GM23338 (cell line): ENCODE measurements around the gene ATP6V0E2. TPM values are rescaled to one million over a fixed set of nuclear protein-coding genes. Genes with fewer than 3 reads are reported as not detected.

Experiments
- ATAC-seq: fragments of 200-7000 bp; cut with Tn5 transposase; 3 replicates; pipeline ENCODE4 v1.9.1; 2020
- DNase-seq: peaks from one replicate; pipeline ENCODE4 v3.0.0-alpha.2; 2015; ENCODE audit warnings: low spot score
- H2AFZ ChIP-seq: fragments of 200-600 bp; sonication (generic); 2 replicates; pipeline ENCODE4 v1.8.0; 2016; ENCODE audit warnings: antibody characterized with exemption, mild to moderate bottlenecking, moderate library complexity
- H3F3A ChIP-seq: fragments of 200-600 bp; sonication (generic); replicated peaks from 2 replicates; pipeline ENCODE4 v1.8.0; 2017; ENCODE audit warnings: antibody characterized with exemption, mixed run types, low read depth
- H3K27ac ChIP-seq: fragments of 200-600 bp; sonication (generic); 2 replicates; pipeline ENCODE4 v1.6.1; 2016; ENCODE audit warnings: low read depth
- H3K27me3 ChIP-seq: fragments of 200-600 bp; sonication (generic); 2 replicates; pipeline ENCODE4 v1.8.0; 2016; ENCODE audit warnings: mild to moderate bottlenecking, mixed run types, moderate library complexity; ENCODE audit not compliant: insufficient read depth
- H3K36me3 ChIP-seq: fragments of 200-600 bp; sonication (generic); 2 replicates; pipeline ENCODE4 v1.8.0; 2016; ENCODE audit warnings: mild to moderate bottlenecking; ENCODE audit not compliant: insufficient read depth
- H3K4me1 ChIP-seq: fragments of 200-600 bp; sonication (generic); 2 replicates; pipeline ENCODE4 v1.8.0; 2016; ENCODE audit warnings: mild to moderate bottlenecking, moderate library complexity; ENCODE audit not compliant: insufficient read depth
- H3K4me2 ChIP-seq: fragments of 200-600 bp; sonication (generic); 2 replicates; pipeline ENCODE4 v1.7.1; 2017; ENCODE audit warnings: mixed run types
- H3K4me3 ChIP-seq: fragments of 200-600 bp; sonication (generic); 2 replicates; pipeline ENCODE4 v1.6.1; 2016; ENCODE audit warnings: mixed run types
- H3K79me2 ChIP-seq: fragments of 200-600 bp; sonication (generic); replicated peaks from 2 replicates; pipeline ENCODE4 v1.8.0; 2017; ENCODE audit warnings: mild to moderate bottlenecking; ENCODE audit not compliant: insufficient read depth
- H3K9me2 ChIP-seq: fragments of 200-600 bp; sonication (generic); 2 replicates; pipeline ENCODE4 v1.8.0; 2017; ENCODE audit not compliant: insufficient read depth
- H4K20me1 ChIP-seq: fragments of 200-600 bp; sonication (generic); replicated peaks from 2 replicates; pipeline ENCODE4 v1.8.0; 2017; ENCODE audit warnings: mild to moderate bottlenecking; ENCODE audit not compliant: insufficient read depth
- H3K27ac Mint-ChIP-seq: 2 replicates; pipeline ENCODE4 v1.8.0; 2020; ENCODE audit warnings: inconsistent platforms, mild to moderate bottlenecking, moderate library complexity, mixed read lengths
- H3K27me3 Mint-ChIP-seq: 3 replicates; pipeline ENCODE4 v1.8.0; 2022; ENCODE audit warnings: low read depth, mild to moderate bottlenecking, moderate library complexity, mixed read lengths, inconsistent platforms; ENCODE audit not compliant: insufficient read depth, poor library complexity
- H3K36me3 Mint-ChIP-seq: 3 replicates; pipeline ENCODE4 v1.8.0; 2021; ENCODE audit warnings: low read depth, mild to moderate bottlenecking, inconsistent platforms, moderate library complexity, mixed read lengths
- H3K4me1 Mint-ChIP-seq: 3 replicates; pipeline ENCODE4 v1.8.0; 2020; ENCODE audit warnings: mild to moderate bottlenecking, inconsistent platforms, mixed read lengths
- H3K4me3 Mint-ChIP-seq: 3 replicates; pipeline ENCODE4 v1.8.0; 2021; ENCODE audit warnings: moderate library complexity, mild to moderate bottlenecking, inconsistent platforms, mixed read lengths
- H3K9me3 Mint-ChIP-seq: 3 replicates; pipeline ENCODE4 v1.8.0; 2020; ENCODE audit warnings: moderate library complexity, mild to moderate bottlenecking, inconsistent platforms, mixed read lengths
- CREB1 ChIP-seq: fragments of 250-450 bp; sonication (Bioruptor Pico); IDR thresholded peaks from 2 replicates; pipeline ENCODE4 v1.5.0; 2020; ENCODE audit warnings: low read depth, mild to moderate bottlenecking, moderate library complexity
- EZH2 ChIP-seq: fragments of 200-600 bp; sonication (generic); IDR thresholded peaks from one replicate; pipeline ENCODE4 v1.8.0; 2017; ENCODE audit warnings: antibody characterized with exemption, mild to moderate bottlenecking, low read depth; ENCODE audit not compliant: unreplicated experiment
- EZH2phosphoT487 ChIP-seq: fragments of 200-600 bp; sonication (generic); IDR thresholded peaks from one replicate; pipeline ENCODE4 v1.8.1; 2018; ENCODE audit warnings: antibody characterized with exemption; ENCODE audit not compliant: unreplicated experiment
- JUNB ChIP-seq: IDR thresholded peaks from one replicate; pipeline ENCODE4 v1.6.1; 2016; ENCODE audit warnings: antibody characterized with exemption; ENCODE audit not compliant: unreplicated experiment
- NANOG ChIP-seq: IDR thresholded peaks from 2 replicates; pipeline ENCODE4 v1.6.1; 2016; ENCODE audit warnings: antibody characterized with exemption, borderline replicate concordance
- POLR2AphosphoS5 ChIP-seq: IDR thresholded peaks from 2 replicates; pipeline ENCODE4 v1.6.1; 2016; ENCODE audit warnings: antibody characterized with exemption, low read depth
- STAT1 ChIP-seq: IDR thresholded peaks from one replicate; pipeline ENCODE4 v1.6.1; 2016; ENCODE audit warnings: antibody characterized with exemption; ENCODE audit not compliant: unreplicated experiment
- ZNF114 ChIP-seq: fragments of 250-450 bp; sonication (Bioruptor Pico); IDR thresholded peaks from 2 replicates; pipeline ENCODE4 v1.5.0; 2020; ENCODE audit warnings: mild to moderate bottlenecking, moderate library complexity
- ZNF331 ChIP-seq: fragments of 250-450 bp; sonication (Bioruptor Pico); IDR thresholded peaks from 2 replicates; pipeline ENCODE4 v1.5.0; 2020; ENCODE audit warnings: low read depth, mild to moderate bottlenecking, moderate library complexity
- polyA plus RNA-seq: library from polyadenylated mRNA; unstranded; fragments of >200 nt; fragmentation: Nextera tagmentation; extraction: Ambion mirVana; gene quantifications from 2 replicates; pipeline ENCODE4 v1.2.1, GENCODE V29; 2016
- total RNA-seq: library from RNA; depleted of rRNA; stranded (reverse); fragments of >200 nt; shearing (Covaris generic); gene quantifications from 2 replicates; pipeline ENCODE4 v1.2.3, GENCODE V29; 2014
- TF ChIP-seq, protein P1 (sequence below), 2 experiments: fragments of 200-600 bp in 1 of 2; sonication (generic) in 1 of 2; conservative IDR thresholded peaks; 2 replicates each; pipeline versions ENCODE4 v1.5.1 to v1.6.1; 2016 to 2017; ENCODE audit warnings: antibody characterized with exemption in 2 of 2, low read depth in 2 of 2, mild to moderate bottlenecking in 2 of 2, moderate library complexity in 1 of 2
- TF ChIP-seq, protein P2 (sequence below): IDR thresholded peaks from one replicate; pipeline ENCODE4 v1.6.1; 2018; ENCODE audit warnings: antibody characterized with exemption; ENCODE audit not compliant: unreplicated experiment

The ATP6V0E2 gene
- total and polyA plus RNA-seq, 2 experiments from 2014 or later: 15.6 to 34.7 TPM

DNA sequence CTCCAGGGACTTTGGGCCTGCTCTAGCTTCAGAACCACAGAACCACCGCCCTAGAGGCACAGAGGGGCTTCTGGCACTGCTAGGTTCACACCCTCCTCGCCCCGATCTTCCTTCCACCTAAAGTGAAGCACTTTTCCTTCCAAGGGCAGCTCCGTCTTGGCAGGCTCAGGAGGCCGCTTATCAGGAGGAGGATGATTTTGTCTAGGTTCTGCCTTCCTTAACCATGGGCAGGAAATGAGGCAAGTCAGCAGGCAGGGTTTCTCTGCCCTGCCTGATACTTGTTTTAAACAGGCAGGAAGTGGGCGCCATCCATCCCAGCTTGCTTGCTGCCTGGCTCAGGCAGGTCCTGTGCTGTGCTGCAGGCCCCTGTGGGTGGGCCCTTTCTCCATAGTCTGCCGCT, 8.3 kb upstream of the ATP6V0E2 start:
- Histone ChIP-seq H4K20me1 (no peaks in the 10 kb centered on the region), H3K79me2 (no peaks in the 10 kb centered on the region), H3K4me2 (no peak overlapping the region), H3K4me3 (no peak overlapping the region), H3K27me3 (no peaks in the 10 kb centered on the region), H3K4me1 (no peaks in the 10 kb centered on the region), H3K36me3 (no peaks in the 10 kb centered on the region), H3F3A (no peaks in the 10 kb centered on the region), H3K9me2 (no peaks in the 10 kb centered on the region), H2AFZ (no peak overlapping the region), H3K27ac (no peak overlapping the region)
- DNase-seq: no peak
- Mint-ChIP-seq H3K27ac (no peak overlapping the region), H3K4me1 (no peaks in the 10 kb centered on the region), H3K27me3 (peaks cover 11% of the 10 kb centered on the region), H3K4me3 (no peak overlapping the region), H3K9me3 (no peaks in the 10 kb centered on the region), H3K36me3 (no peaks in the 10 kb centered on the region; the same call in 2 of the 3 replicates)
- TF ChIP-seq ZNF331 (no peak), ZNF114 (CRISPR knock-in tag) (no peak), CREB1 (CRISPR knock-in tag) (no peak), EZH2phosphoT487 (no peak), NANOG (no peak), EZH2 (no peak), JUNB (no peak), STAT1 (no peak), POLR2AphosphoS5 (no peak)
- TF ChIP-seq, protein P1, sequence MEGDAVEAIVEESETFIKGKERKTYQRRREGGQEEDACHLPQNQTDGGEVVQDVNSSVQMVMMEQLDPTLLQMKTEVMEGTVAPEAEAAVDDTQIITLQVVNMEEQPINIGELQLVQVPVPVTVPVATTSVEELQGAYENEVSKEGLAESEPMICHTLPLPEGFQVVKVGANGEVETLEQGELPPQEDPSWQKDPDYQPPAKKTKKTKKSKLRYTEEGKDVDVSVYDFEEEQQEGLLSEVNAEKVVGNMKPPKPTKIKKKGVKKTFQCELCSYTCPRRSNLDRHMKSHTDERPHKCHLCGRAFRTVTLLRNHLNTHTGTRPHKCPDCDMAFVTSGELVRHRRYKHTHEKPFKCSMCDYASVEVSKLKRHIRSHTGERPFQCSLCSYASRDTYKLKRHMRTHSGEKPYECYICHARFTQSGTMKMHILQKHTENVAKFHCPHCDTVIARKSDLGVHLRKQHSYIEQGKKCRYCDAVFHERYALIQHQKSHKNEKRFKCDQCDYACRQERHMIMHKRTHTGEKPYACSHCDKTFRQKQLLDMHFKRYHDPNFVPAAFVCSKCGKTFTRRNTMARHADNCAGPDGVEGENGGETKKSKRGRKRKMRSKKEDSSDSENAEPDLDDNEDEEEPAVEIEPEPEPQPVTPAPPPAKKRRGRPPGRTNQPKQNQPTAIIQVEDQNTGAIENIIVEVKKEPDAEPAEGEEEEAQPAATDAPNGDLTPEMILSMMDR (conservative IDR thresholded peaks at IDR 0.05; ENCODE audit: low read depth in 2 of 2): no peak
- TF ChIP-seq, protein P2, sequence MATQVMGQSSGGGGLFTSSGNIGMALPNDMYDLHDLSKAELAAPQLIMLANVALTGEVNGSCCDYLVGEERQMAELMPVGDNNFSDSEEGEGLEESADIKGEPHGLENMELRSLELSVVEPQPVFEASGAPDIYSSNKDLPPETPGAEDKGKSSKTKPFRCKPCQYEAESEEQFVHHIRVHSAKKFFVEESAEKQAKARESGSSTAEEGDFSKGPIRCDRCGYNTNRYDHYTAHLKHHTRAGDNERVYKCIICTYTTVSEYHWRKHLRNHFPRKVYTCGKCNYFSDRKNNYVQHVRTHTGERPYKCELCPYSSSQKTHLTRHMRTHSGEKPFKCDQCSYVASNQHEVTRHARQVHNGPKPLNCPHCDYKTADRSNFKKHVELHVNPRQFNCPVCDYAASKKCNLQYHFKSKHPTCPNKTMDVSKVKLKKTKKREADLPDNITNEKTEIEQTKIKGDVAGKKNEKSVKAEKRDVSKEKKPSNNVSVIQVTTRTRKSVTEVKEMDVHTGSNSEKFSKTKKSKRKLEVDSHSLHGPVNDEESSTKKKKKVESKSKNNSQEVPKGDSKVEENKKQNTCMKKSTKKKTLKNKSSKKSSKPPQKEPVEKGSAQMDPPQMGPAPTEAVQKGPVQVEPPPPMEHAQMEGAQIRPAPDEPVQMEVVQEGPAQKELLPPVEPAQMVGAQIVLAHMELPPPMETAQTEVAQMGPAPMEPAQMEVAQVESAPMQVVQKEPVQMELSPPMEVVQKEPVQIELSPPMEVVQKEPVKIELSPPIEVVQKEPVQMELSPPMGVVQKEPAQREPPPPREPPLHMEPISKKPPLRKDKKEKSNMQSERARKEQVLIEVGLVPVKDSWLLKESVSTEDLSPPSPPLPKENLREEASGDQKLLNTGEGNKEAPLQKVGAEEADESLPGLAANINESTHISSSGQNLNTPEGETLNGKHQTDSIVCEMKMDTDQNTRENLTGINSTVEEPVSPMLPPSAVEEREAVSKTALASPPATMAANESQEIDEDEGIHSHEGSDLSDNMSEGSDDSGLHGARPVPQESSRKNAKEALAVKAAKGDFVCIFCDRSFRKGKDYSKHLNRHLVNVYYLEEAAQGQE: no peak
- ATAC-seq: no peak

DNA sequence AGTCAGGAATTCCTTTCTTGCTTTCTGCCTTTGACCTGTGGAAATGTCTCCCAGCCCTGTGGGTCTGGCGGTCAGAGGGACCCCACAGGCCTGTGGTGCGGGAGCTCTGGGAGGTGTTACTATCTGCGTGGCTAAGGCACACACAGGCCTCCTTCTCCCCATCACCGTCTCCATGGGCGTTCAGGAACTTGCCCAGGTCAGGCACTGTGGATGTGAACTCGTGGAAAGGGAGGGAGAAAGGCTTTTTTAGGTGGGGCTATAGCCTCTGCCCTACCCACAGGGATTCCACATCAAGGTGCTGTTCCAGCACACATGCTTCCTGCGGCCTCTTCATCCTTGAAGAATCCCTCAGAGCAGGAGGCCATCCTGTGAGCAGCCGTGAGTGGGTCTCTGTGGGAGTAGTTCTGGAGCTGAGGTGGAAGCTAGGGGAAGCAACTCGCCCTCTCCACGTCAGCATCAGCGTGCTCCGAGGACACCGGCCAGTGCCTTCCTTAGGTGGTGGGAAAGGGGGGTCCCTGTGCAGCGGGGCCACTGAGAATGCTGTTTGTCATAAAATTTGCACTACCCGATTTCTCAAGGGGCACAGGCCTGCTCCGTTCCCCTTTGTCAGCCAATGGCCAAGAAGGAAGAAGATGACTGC, 7.5 kb upstream of the ATP6V0E2 start:
- H3K27ac Mint-ChIP-seq: no peak overlapping the region
- TF ChIP-seq ZNF114 (CRISPR knock-in tag): no peak
- TF ChIP-seq CREB1 (CRISPR knock-in tag): no peak
- TF ChIP-seq POLR2AphosphoS5: no peak
- Histone ChIP-seq H3K27ac (no peak overlapping the region), H3K4me1 (no peaks in the 10 kb centered on the region), H3F3A (no peaks in the 10 kb centered on the region), H4K20me1 (no peaks in the 10 kb centered on the region), H3K79me2 (no peaks in the 10 kb centered on the region), H3K4me2 (no peak overlapping the region), H3K4me3 (no peak overlapping the region), H3K36me3 (no peaks in the 10 kb centered on the region), H3K27me3 (no peaks in the 10 kb centered on the region), H3K9me2 (no peaks in the 10 kb centered on the region), H2AFZ (no peak overlapping the region)
- no peak overlapping the region for H3K4me3 Mint-ChIP-seq
- no peak for DNase-seq
- H3K36me3 Mint-ChIP-seq: no peaks in the 10 kb centered on the region
- H3K27me3 Mint-ChIP-seq: peaks cover 5% of the 10 kb centered on the region
- H3K9me3 Mint-ChIP-seq: no peaks in the 10 kb centered on the region
- no peaks in the 10 kb centered on the region for H3K4me1 Mint-ChIP-seq
- no peak for ATAC-seq
